HG03354 (cell line): ENCODE measurements around the gene ARPC2.

Experiments used
- ATAC-seq: cut with Tn5 transposase; IDR thresholded peaks from one replicate; pipeline ENCODE4 v1.9.1; 2021; ENCODE audit warnings: mild to moderate bottlenecking; ENCODE audit not compliant: unreplicated experiment, poor library complexity, severe bottlenecking

ARPC2 gene

GRCh38 chr2:218245214-218245613, 28.2 kb downstream of the ARPC2 start:
- no peak for ATAC-seq

GRCh38 chr2:218249691-218250090, 32.7 kb downstream of the ARPC2 start:
- ATAC-seq = no peak

DNA sequence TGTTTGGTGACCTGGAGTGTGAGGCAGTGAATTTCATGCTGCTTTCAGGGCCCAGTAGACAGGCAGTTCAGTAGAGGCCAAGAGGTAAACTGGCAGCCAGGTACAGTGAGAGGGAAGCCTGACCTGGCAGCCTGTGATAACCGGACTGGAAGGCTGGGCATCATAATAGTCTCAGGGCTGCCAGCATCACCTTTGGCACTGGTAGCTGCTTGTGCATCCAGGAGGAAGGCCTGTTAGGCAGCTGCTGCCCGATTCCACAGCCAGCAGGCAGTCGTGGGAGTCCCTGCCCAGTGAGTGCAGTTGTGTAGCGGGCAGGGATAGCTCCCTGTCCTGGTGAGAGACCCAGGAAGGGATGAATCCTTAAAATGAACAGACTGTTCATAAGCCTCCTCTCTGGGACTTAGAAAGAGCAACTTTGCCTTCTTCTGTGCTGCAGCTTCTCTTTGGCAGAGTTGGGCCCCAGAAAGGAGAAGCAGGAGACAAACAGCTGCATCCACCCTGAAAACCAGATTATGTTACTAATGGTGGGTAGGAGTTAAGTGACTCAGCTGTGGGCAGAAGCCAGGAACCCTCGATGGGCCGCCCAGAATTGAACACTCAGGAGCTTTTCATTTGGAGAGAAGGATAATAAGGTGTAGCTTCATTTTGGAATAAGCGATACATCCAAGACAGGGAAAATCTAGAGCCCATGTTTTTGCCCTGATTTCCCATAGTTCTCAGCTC, 35.7 kb downstream of the ARPC2 start:
- no peak for ATAC-seq

GRCh38 chr2:218253232-218253625, 36.2 kb downstream of the ARPC2 start:
- ATAC-seq = no peak

DNA sequence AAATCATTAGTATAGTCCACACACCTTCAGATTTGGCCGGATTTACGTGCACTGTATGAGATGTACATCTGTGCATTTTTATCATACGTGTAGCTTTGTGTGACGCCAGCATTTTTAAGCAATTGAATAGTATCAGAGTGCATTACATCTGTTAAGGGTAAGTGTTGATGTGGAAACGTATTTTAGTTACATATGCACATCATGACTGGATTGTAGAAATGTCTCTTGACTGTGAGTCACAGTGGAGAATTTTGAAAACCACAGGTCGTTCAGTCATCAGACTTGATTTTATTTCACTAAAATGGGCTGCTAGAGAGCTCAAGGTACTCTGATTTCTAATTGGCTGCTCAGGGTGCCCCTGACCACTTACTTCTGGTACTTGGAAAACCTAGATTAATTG, 38.5 kb downstream of the ARPC2 start:
- ATAC-seq = no peak

DNA sequence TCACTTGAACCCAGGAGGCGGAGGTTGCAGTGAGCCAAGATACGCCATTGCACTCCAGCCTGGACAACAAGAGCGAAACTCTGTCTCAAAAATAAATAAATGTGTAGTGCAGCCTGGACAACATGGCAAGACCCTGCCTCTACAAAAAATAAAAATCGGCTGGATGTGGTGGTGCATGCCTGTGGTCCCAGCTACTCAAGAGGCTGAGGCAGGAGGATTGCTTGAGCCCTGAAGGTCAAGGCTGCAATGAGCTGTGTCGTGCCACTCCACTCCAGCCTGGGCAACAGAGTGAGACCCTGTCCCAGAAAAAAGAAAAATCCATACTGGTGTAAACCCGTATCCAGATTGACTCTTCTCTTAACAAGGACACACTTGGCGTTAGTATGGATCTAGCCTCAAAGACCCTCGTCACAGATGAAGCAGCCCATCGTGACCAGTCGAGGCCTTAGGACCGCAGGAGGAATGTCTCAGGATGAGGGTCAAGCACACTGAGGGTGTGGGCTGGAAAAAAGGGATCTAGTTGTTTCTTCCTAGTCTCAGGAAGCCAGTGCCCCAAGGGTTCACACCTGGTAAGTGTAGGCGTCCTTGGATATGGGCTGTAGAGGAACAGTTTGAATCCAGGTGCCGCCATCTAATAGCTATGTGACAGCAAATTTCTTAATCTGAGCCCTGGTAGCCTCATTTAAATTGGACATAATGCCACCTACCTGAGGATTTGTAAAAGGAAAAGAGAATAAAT, 39.8 kb downstream of the ARPC2 start:
- ATAC-seq = no peak

DNA sequence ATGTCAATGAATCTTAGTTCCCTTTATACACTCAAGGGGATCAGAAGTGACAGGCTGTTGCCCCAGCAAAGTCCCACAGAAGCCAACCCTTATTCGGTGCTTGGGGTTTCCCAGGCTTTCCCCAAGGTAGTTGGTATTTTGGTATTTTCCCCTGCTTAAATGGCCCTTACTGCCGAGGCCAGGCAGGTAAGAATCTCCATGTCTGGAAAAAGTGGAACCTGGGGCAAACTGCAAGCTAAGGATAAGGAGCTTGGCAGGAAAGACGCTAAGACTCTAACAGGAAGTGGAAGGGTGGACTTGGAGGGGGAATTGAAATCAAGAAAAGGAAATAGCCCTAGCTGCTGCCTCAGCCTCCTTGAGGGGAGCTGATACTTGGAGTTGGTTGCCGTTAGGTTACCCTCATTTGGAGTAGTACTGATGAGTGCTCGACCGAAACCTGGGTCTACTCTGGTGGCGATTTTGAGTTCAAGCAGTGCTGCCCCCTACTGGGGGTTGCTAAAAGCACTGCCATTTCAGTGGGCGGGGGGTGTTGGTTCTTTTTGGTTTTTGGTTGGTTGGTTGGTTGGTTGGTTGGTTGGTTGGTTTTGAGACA, 40.5 kb downstream of the ARPC2 start:
- ATAC-seq = peak; percentile 88

DNA sequence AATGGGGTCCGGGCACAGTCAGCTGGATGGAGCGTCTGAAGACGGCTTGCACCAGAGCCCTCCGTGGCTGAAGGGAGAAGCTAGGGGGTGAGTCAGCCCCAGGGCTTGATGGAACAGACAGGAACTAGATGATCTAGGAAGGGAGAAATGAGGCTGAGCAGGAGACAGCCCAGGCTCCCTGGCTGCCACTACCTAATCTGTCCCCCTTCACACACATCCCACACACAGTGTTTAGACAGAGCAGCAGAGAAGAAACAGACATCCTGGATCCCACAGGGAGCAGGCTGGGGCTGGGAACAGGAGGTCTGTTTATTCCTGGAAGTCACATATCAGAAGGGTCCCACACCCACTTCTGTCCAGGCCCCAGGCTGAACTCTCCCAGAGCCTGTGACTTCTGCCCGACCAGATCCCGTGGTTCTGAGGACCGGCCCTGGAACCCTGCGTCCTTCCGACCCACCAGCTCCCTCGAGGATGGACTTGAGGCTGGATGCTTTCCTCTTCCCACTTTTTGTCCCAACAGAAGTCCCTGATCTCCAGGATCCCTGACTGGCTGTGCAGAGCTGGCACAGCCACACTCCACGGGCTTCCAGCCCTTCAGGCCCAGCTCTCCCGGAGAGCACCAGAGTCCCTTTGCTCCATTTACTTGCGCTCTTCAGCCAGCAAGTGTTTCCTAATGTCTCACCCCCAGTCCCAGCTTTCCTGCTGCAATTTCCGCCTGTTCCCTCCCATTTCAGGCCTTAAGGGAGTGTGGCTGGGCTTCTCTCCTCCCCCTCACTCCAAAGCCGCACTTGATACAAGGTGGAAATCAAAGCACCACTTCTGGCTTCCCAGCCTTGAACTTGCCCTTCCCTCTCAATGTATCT, 42.3 kb downstream of the ARPC2 start:
- no peak for ATAC-seq

GRCh38 chr2:218260166-218260565, 43.2 kb downstream of the ARPC2 start:
- no peak for ATAC-seq

GRCh38 chr2:218260742-218261422, 43.9 kb downstream of the ARPC2 start, which contains the start of gene GPBAR1:
GPBAR1 (plus strand) TSS chr2:218261015; CDS start chr2:218262725, 1,710 bp downstream.
- no peak for ATAC-seq

DNA sequence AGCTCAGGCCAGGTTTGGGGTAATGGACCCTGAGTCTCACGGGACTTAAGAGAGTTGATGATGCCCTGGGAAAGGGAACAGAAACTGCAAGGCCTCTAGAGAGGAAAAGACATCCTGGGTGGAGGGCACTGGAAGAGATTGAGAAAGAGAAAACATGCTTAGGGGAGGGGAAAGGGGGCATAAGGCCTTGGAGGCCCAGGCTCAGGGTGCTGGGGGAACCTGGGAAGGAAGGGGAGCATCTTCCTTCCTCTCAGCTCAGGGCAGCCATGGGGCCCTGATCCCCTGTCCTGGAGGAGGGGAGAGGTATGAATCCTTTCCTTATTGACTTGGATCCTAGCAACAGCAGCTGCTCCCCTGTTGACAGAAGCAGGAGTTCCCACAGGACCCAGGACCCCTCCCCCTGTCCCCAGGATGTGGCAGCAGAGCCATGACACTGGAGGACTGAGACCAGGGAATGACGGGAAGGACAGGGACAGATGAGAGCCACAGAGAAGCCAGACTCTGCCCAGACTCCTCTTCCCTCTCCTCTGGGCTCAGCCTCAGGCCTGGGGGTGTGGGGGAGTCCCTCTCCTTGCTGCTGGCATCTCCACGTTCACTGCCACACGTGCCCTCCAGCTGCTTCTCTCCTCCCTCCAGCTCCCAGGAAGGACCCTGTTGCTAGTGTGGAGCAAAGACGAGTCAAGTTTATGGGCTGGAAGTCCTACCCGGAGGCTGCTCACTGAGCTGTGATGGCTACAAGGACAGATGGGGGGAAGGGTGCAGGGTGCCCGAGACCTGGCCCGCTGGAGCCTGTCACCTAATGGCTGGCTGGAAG, 44.6 kb downstream of the ARPC2 start:
- no peak for ATAC-seq

DNA sequence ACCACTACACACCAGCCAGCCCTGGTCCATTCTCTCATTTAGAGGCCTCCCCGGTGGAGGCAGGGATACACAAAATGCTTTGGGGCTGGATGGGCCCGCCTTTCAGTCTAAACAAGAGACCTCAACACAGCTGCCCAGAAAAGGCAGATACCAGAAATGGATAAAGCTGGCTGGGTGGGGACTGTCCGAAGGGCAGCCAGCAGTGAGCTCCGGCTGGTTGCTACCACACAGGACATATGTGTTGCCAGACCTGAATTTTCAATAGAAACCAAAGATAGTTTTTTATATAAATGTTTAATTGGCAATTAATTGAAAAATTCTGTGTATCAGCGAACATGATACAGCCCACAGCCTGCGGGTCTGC, 45.2 kb downstream of the ARPC2 start:
- ATAC-seq = no peak

DNA sequence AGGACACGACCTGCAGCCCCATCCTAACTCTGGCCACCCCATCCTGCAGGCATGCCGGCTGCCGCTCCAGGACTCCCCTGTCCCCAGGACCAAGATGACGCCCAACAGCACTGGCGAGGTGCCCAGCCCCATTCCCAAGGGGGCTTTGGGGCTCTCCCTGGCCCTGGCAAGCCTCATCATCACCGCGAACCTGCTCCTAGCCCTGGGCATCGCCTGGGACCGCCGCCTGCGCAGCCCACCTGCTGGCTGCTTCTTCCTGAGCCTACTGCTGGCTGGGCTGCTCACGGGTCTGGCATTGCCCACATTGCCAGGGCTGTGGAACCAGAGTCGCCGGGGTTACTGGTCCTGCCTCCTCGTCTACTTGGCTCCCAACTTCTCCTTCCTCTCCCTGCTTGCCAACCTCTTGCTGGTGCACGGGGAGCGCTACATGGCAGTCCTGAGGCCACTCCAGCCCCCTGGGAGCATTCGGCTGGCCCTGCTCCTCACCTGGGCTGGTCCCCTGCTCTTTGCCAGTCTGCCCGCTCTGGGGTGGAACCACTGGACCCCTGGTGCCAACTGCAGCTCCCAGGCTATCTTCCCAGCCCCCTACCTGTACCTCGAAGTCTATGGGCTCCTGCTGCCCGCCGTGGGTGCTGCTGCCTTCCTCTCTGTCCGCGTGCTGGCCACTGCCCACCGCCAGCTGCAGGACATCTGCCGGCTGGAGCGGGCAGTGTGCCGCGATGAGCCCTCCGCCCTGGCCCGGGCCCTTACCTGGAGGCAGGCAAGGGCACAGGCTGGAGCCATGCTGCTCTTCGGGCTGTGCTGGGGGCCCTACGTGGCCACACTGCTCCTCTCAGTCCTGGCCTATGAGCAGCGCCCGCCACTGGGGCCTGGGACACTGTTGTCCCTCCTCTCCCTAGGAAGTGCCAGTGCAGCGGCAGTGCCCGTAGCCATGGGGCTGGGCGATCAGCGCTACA, 45.9 kb downstream of the ARPC2 start:
- no peak for ATAC-seq

- no peak for ATAC-seq
Observed at GRCh38 chr2:218263817-218264641, 47.0 kb downstream of the ARPC2 start.

GRCh38 chr2:218264773-218265561, 48.0 kb downstream of the ARPC2 start:
- no peak for ATAC-seq

DNA sequence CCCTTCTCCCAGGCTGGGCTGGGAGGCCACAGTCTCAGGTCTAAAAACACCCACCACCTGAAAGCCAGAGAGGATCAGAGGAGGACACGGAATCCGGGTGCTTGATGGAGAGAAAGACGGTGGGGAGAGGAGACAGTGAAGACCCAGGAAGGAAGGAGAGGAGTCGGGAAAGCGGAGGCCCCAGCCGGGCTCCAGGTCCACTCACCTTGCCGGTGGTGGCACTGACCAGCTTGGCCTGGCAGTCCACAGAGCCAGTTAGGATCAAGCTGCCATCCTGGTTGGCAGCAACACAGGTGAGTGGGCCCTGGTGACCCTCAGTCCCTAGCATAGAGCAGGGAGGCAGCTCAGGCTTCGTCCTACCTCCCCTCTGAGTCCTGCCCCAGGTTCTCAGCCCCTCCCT, 48.6 kb downstream of the ARPC2 start:
- ATAC-seq = no peak
